Lower lobe of right lung (tissue), 2 donors: Measurements from ENCODE around the gene HSF2BP. TPM values are rescaled to one million over a fixed set of nuclear protein-coding genes. Genes with fewer than 3 reads are reported as not detected.
"Not testable (repeated sequence)": the region's sequence is repeated elsewhere in the genome, so short reads cannot be mapped to it uniquely, and the experiment has no call there.

Experiments
- ATAC-seq, 2 donors: fragments of 200-7000 bp; cut with Tn5 transposase; one replicate each; pipeline ENCODE4 v1.9.1; 2020 to 2022; ENCODE audit warnings: mild to moderate bottlenecking in 2 of 2, moderate library complexity in 2 of 2
- DNase-seq: peaks from one replicate; pipeline ENCODE4 v3.0.0-alpha.2; 2020
- H3K27ac ChIP-seq: fragments of 200-600 bp; one replicate; pipeline ENCODE4 v1.8.0; 2022
- H3K27me3 ChIP-seq: fragments of 200-600 bp; one replicate; pipeline ENCODE4 v1.8.0; 2022; ENCODE audit warnings: low read depth
- H3K36me3 ChIP-seq: fragments of 200-600 bp; one replicate; pipeline ENCODE4 v1.8.0; 2022; ENCODE audit warnings: mild to moderate bottlenecking
- H3K4me1 ChIP-seq: fragments of 200-600 bp; one replicate; pipeline ENCODE4 v1.8.0; 2022
- H3K4me3 ChIP-seq: fragments of 200-600 bp; one replicate; pipeline ENCODE4 v1.8.0; 2022; ENCODE audit warnings: mild to moderate bottlenecking
- H3K9me3 ChIP-seq: fragments of 200-600 bp; one replicate; pipeline ENCODE4 v1.8.0; 2022
- CTCF ChIP-seq: fragments of 200-600 bp; IDR thresholded peaks from one replicate; pipeline ENCODE4 v1.8.0; 2022; ENCODE audit warnings: antibody characterized with exemption, mild to moderate bottlenecking
- intact Hi-C: fragments of 100-400 bp; cut with DNase I; formaldehyde crosslinking; loops from one replicate; pipeline ENCODE4 v1.11.0; 2022
- total RNA-seq: library from RNA; stranded (reverse); fragmentation: NEBNext Ultra II Directional; extraction: Animal tissue kit (Norgen Biotek cat#: 25700); gene quantifications from one replicate; pipeline ENCODE4 v1.2.1, GENCODE V29; 2021
- donor health status: DM: no; HTN: yes; CAD: no; lungs with severe emphysema.

Gene HSF2BP
- total RNA-seq, 1 donor from 2014 or later = 0.32 TPM

GRCh38 chr21:43597052-43597451 lies 62.2 kb downstream of the HSF2BP start:
- H3K4me3 ChIP-seq = no peak overlapping the region
- H3K27ac ChIP-seq = no peak overlapping the region
- DNase-seq (no peak), ATAC-seq (no peak)
- no peaks in the 10 kb centered on the region for H3K4me1 ChIP-seq
- no peak for TF ChIP-seq CTCF
- no peaks in the 10 kb centered on the region for H3K36me3 ChIP-seq
- no peaks in the 10 kb centered on the region for H3K27me3 ChIP-seq
- intact Hi-C loops = no loop called here
- no peaks in the 10 kb centered on the region for H3K9me3 ChIP-seq

GRCh38 chr21:43596616-43597015 lies 62.7 kb downstream of the HSF2BP start:
- no peak for ATAC-seq
- intact Hi-C loops = no loop called here
- DNase-seq = no peak

GRCh38 chr21:43595769-43596168 lies 63.5 kb downstream of the HSF2BP start:
- H3K27ac ChIP-seq, H3K4me1 ChIP-seq, intact Hi-C loops, H3K27me3 ChIP-seq, ATAC-seq, H3K9me3 ChIP-seq, H3K36me3 ChIP-seq, DNase-seq, H3K4me3 ChIP-seq: not testable (repeated sequence)

More at GRCh38 chr21:43596616-43597015, 62.7 kb downstream of the HSF2BP start:
- Histone ChIP-seq H3K9me3 (no peaks in the 10 kb centered on the region), H3K4me1 (no peaks in the 10 kb centered on the region), H3K36me3 (no peaks in the 10 kb centered on the region), H3K27ac (no peak overlapping the region), H3K27me3 (no peaks in the 10 kb centered on the region), H3K4me3 (no peak overlapping the region)
- no peak for TF ChIP-seq CTCF

GRCh38 chr21:43593078-43593477 lies 66.2 kb downstream of the HSF2BP start:
- no peak for DNase-seq
- no peaks in the 10 kb centered on the region for H3K9me3 ChIP-seq
- H3K27me3 ChIP-seq = no peaks in the 10 kb centered on the region
- intact Hi-C loops = no loop called here
- no peaks in the 10 kb centered on the region for H3K36me3 ChIP-seq
- TF ChIP-seq CTCF = no peak
- no peak overlapping the region for H3K27ac ChIP-seq
- H3K4me3 ChIP-seq = no peak overlapping the region
- H3K4me1 ChIP-seq = no peaks in the 10 kb centered on the region
- no peak for ATAC-seq

- H3K4me3 ChIP-seq = no peak overlapping the region
- H3K9me3 ChIP-seq = no peaks in the 10 kb centered on the region
- no peak overlapping the region for H3K27ac ChIP-seq
- intact Hi-C loops = no loop called here
- no peaks in the 10 kb centered on the region for H3K27me3 ChIP-seq
- H3K4me1 ChIP-seq = peaks cover 7% of the 10 kb centered on the region
- no peak for DNase-seq
- H3K36me3 ChIP-seq = no peaks in the 10 kb centered on the region
- no peak for TF ChIP-seq CTCF
- ATAC-seq = no peak
These were observed 67.7 kb downstream of the HSF2BP start for GRCh38 chr21:43591571-43591970.

GRCh38 chr21:43590194-43590593 lies 69.1 kb downstream of the HSF2BP start:
- no peak for DNase-seq
- intact Hi-C loops = no loop called here
- Histone ChIP-seq H3K9me3 (no peaks in the 10 kb centered on the region), H3K4me1 (peaks cover 21% of the 10 kb centered on the region), H3K27me3 (no peaks in the 10 kb centered on the region), H3K36me3 (no peaks in the 10 kb centered on the region), H3K4me3 (no peak overlapping the region), H3K27ac (no peak overlapping the region)
- no peak for TF ChIP-seq CTCF
- ATAC-seq = no peak
